ENCODE measurements around the gene IL10RA.

Gene IL10RA

DNA sequence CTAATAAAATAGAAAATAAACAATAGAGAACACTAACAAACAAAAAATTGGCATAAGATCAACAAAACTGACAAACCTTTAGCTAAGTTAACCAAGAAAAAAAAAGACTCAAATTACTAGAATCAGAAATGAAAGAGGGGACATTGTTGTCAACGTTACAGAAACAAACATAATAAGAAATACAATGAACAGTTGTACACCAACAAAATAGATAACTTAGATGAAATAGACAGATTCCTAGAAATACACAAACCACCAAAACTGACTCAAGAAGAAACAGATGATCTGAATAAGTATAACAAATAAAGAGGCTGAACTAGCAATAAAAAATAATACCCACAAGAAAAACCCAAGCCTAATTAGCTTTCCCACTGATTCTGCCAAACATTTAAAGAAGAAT, 55.9 kb downstream of the IL10RA start:
- H3K4me3 ChIP-seq (ENCODE audit: low read length), result no peak overlapping the region
- DNase-seq (ENCODE audit: low read depth), result no peak
- TF ChIP-seq, protein P1, sequence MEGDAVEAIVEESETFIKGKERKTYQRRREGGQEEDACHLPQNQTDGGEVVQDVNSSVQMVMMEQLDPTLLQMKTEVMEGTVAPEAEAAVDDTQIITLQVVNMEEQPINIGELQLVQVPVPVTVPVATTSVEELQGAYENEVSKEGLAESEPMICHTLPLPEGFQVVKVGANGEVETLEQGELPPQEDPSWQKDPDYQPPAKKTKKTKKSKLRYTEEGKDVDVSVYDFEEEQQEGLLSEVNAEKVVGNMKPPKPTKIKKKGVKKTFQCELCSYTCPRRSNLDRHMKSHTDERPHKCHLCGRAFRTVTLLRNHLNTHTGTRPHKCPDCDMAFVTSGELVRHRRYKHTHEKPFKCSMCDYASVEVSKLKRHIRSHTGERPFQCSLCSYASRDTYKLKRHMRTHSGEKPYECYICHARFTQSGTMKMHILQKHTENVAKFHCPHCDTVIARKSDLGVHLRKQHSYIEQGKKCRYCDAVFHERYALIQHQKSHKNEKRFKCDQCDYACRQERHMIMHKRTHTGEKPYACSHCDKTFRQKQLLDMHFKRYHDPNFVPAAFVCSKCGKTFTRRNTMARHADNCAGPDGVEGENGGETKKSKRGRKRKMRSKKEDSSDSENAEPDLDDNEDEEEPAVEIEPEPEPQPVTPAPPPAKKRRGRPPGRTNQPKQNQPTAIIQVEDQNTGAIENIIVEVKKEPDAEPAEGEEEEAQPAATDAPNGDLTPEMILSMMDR (conservative IDR thresholded peaks at IDR 0.05; ENCODE audit: low read length), result no peak

DNA sequence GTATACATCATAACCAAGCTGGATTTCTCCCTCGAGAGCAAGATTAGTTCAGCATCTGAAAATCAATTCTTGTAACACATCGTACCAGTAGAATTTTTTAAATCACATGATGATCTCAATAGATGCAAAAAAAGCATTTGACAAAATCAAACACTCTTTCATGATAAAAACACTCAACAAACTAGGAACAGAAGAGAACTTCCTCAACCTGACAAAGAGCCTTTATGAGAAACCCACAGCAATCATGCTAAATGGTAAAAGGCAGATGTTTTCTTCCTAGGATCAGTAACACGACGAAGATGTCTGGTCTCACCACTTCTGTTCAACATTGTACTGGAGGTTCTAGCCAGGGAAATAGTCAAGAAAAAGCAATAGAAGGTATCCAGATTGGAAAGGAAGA, 56.6 kb downstream of the IL10RA start:
- no peak for DNase-seq (ENCODE audit: low read depth)
- TF ChIP-seq, protein P1 (conservative IDR thresholded peaks at IDR 0.05; ENCODE audit: low read length), result no peak
- H3K4me3 ChIP-seq (ENCODE audit: low read length), result no peak overlapping the region

DNA sequence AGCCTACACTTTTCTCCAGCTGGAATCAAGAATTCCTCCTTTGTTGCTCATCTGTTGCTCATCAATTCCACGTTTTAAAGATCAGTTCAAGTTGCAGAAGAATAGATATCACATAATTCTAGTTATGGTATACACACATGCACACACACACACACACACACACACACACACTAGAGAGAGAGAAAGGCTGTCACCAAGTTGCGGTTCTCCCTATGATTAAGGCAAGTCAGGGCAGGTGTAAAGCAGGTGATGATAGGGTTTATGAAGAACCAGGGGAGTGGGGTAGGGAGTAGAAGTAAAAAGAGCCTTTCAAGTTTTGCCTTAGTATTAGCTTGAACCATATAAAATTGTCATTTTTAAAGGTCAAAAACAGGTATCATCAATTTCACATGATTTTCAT, 59.0 kb downstream of the IL10RA start:
- no peak overlapping the region for H3K4me3 ChIP-seq (ENCODE audit: low read length)
- TF ChIP-seq, protein P1 (conservative IDR thresholded peaks at IDR 0.05; ENCODE audit: low read length), result no peak
- DNase-seq (ENCODE audit: low read depth), result no peak

DNA sequence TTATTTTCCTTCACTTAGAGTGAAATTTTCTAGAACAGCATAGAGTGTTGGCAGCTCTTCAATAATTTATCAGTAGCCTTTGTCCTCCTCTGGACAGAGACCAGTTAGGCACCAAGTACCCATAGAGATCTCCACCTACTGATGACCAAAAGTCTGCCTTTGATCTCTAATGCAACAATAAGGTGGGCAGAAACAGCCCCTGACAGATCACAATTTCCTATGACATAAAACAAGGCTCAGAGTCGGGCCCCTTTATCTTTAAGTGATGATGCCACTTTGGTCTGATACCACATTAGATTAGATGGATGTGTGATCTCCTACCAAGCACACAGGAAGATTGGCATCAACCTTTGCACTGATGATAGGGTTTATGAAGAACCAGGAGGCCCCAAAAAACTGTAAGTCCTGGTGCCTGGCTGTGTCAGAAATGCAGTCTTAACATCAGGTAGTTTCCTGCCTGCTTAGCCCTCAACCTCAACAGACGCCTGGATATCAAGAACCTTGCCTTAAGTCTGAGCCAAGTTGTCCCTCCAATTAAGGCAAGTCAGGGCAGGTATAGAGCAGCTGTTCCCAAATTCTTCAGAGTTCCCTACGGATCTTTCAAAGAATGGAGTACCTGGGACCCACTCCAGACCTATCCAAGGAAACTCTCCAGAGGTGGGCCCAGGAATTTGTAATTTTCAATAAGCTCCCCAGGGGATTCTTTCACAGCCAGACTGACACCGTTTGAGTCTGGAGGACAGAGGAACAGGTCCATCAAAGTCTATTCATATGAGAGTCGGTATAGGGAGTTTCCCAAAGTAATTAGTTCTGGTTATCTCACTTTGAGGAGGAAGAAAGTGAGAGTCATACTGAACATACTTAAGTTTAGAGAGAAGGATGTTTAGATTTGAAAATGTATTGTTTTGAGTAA, 60.1 kb downstream of the IL10RA start:
- TF ChIP-seq, protein P1 (conservative IDR thresholded peaks at IDR 0.05; ENCODE audit: low read length), result no peak
- H3K4me3 ChIP-seq (ENCODE audit: low read length), result no peak overlapping the region
- DNase-seq (ENCODE audit: low read depth), result no peak

DNA sequence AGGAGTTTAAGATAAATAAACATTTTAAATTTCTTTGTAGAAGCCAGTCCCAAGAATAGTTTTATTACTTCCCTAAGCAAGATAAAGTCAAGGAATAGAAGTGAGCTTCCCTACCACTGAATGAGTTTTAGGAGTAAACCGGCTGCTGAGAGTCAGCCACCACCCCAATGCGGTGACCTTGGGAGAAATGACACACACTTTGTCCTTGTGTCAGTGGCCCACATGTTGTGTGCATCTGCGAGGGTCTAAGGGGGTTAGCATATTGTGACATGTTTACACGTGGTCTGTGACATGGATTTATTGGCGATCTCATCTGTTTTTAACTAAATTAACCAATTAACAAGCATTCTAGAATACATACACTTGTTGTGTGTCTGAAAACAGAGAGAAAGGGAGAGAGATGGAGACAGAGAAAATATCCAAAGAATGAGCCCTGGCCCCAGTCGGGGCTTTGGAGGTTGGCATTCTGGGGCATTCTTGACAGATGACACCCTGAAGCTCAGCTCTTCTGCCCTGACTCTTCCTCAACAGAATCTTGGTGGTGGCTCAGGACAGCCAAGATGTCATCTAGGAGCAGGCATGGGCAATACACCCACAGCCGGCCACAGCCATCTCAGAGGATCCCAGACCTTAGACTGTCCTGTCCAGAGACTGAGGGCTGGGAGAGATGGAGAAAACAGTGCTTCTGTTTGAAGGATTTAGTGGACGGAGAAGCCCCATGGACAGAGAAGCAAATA, 60.9 kb downstream of the IL10RA start:
- no peak for DNase-seq (ENCODE audit: low read depth)
- no peak overlapping the region for H3K4me3 ChIP-seq (ENCODE audit: low read length)
- TF ChIP-seq, protein P1 (conservative IDR thresholded peaks at IDR 0.05; ENCODE audit: low read length), result no peak

DNA sequence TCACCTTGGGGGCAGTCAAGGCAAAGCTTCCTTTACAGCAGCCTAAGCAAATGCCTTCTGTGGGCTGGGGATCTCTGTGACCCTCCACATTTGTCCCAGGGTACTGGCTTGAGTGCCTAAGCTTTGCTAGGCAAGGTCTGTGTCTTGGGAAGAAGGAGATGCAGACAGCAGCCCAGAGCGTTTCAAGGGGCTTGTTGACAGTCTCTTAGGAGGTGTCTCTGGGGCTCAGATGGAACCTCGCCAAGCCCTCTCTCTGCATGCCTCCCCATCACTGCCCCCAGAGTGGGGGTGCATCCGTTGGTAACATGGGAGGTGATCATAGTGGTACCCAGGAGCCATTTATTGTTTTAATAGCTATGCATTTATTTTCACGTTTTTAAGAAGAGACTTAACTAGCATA, 61.6 kb downstream of the IL10RA start:
- DNase-seq (ENCODE audit: low read depth), result no peak
- no peak overlapping the region for H3K4me3 ChIP-seq (ENCODE audit: low read length)
- TF ChIP-seq, protein P1 (conservative IDR thresholded peaks at IDR 0.05; ENCODE audit: low read length), result no peak

All from AG10803 (cell line).